GM19328 (cell line): ENCODE data around the gene TMPRSS13.

Source experiments
- ATAC-seq: cut with Tn5 transposase; IDR thresholded peaks from one replicate; pipeline ENCODE4 v1.9.1; 2021; ENCODE audit warnings: mild to moderate bottlenecking, moderate library complexity; ENCODE audit not compliant: unreplicated experiment

The TMPRSS13 gene

GRCh38 chr11:117857734-117858414 is 71.3 kb downstream of the TMPRSS13 start:
- ATAC-seq, result no peak

DNA sequence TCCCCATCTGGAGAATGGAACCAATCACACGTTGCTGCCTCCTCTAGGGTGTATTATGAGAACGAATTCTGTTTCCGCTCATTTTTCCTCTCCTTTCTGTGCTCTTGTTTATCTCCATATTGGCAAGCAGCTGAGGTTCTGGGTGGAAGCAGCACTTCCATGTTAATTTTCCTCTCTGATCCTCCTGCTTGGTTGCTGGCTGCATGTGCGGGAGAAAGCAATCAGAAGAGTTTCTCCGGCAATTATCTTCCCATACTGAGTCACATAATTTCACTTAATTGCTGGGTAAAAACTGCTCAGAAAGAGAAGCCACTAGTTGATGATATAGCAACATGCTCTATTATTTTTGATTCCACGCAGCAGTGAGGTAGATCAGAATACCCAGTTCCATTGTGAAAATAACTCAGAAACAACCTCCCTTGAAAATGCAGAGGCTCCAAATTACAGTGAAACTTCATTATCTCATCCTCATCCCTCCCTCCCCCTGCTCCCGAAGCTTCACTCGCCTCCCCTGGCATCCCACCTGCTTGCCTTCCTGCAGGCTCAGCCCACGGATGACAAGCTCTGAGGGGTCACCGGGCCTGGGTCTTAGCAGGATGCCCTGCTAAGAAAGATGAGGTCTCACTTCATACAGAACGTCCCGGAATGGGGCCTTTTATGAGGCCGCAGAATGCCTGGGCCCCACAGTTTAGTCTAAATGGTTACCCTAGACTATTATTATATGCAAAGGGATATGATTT is 73.1 kb downstream of the TMPRSS13 start:
- no peak for ATAC-seq

- no peak for ATAC-seq
Observed at GRCh38 chr11:117855186-117855845, 73.9 kb downstream of the TMPRSS13 start.

DNA sequence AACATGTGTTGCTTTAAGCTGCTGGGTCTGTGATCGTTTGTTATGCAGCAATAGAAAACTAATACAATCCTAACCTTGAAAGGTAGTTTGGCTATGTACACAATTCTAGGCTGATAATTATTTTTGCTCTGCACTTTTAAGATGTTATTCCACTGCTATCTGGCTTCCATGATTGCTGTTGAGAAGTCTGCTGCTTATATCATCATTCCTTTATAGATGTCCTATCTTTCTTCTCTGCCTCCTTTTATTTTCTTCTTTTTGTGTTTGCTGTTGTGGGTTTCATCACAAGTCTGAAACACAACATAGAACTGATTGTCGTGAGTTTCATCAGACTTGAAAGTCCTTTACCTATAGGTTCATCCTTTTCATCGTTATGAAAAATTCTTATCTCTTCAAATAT is 76.9 kb downstream of the TMPRSS13 start:
- ATAC-seq, result no peak

- ATAC-seq, result no peak
Observed at GRCh38 chr11:117851852-117852251, 77.3 kb downstream of the TMPRSS13 start.

- no peak for ATAC-seq
Observed at GRCh38 chr11:117851106-117851505, 78.1 kb downstream of the TMPRSS13 start.
